ENCODE data around the gene DCLK1.

DCLK1 gene

GRCh38 chr13:36131222-36131930, at the start of gene DCLK1:
TSS of gene DCLK1 (minus strand) at chr13:36131382.
- peak; percentile 42 for DNase-seq (ENCODE audit: low spot score)

GRCh38 chr13:36175621-36176020, 44.4 kb upstream of the DCLK1 start:
- DNase-seq (ENCODE audit: low spot score): no peak

GRCh38 chr13:36174923-36175322, 43.7 kb upstream of the DCLK1 start:
- DNase-seq (ENCODE audit: low spot score): no peak

GRCh38 chr13:36173571-36174322, 42.6 kb upstream of the DCLK1 start:
- no peak for DNase-seq (ENCODE audit: low spot score)

- no peak for DNase-seq (ENCODE audit: low spot score)
Measured at GRCh38 chr13:36166046-36166445, 34.9 kb upstream of the DCLK1 start.

- no peak for DNase-seq (ENCODE audit: low spot score)
Measured at GRCh38 chr13:36163809-36164308, 32.7 kb upstream of the DCLK1 start.

GRCh38 chr13:36163286-36163685, 32.1 kb upstream of the DCLK1 start:
- no peak for DNase-seq (ENCODE audit: low spot score)

GRCh38 chr13:36160297-36160696, 29.1 kb upstream of the DCLK1 start:
- DNase-seq (ENCODE audit: low spot score): no peak

GRCh38 chr13:36158611-36159010, 27.4 kb upstream of the DCLK1 start:
- no peak for DNase-seq (ENCODE audit: low spot score)

- no peak for DNase-seq (ENCODE audit: low spot score)
Measured at GRCh38 chr13:36157480-36157879, 26.3 kb upstream of the DCLK1 start.

GRCh38 chr13:36154567-36155291, 23.5 kb upstream of the DCLK1 start:
- no peak for DNase-seq (ENCODE audit: low spot score)

GRCh38 chr13:36151591-36151990, 20.4 kb upstream of the DCLK1 start:
- no peak for DNase-seq (ENCODE audit: low spot score)

- DNase-seq (ENCODE audit: low spot score): no peak
Measured at GRCh38 chr13:36148446-36148845, 17.3 kb upstream of the DCLK1 start.

GRCh38 chr13:36147330-36147729, 16.1 kb upstream of the DCLK1 start:
- DNase-seq (ENCODE audit: low spot score): no peak

GRCh38 chr13:36146511-36147269, 15.5 kb upstream of the DCLK1 start:
- DNase-seq (ENCODE audit: low spot score): no peak

- no peak for DNase-seq (ENCODE audit: low spot score)
Measured at GRCh38 chr13:36143738-36144137, 12.6 kb upstream of the DCLK1 start.

GRCh38 chr13:36142735-36143134, 11.6 kb upstream of the DCLK1 start:
- DNase-seq (ENCODE audit: low spot score): no peak

GRCh38 chr13:36135876-36136275, 4.7 kb upstream of the DCLK1 start:
- DNase-seq (ENCODE audit: low spot score): no peak

- DNase-seq (ENCODE audit: low spot score): no peak
Measured at GRCh38 chr13:36134632-36135031, 3.5 kb upstream of the DCLK1 start.

GRCh38 chr13:36133950-36134626, 2.9 kb upstream of the DCLK1 start:
- no peak for DNase-seq (ENCODE audit: low spot score)

- DNase-seq (ENCODE audit: low spot score): no peak
Measured at GRCh38 chr13:36132376-36132775, 1.2 kb upstream of the DCLK1 start.
